Thoracic aorta (tissue), 2 donors: ENCODE results near the gene MID1. TPM values are rescaled to one million over a fixed set of nuclear protein-coding genes. Genes with fewer than 3 reads are reported as not detected.
"Not testable (repeated sequence)": the region's sequence is repeated elsewhere in the genome, so short reads cannot be mapped to it uniquely, and the experiment has no call there.

Experiments used
- ATAC-seq: fragments of 150-250 bp; one replicate; pipeline ENCODE4 v1.8.0; 2017; ENCODE audit warnings: low read depth; ENCODE audit not compliant: insufficient number of reproducible peaks, low FRiP score
- DNase-seq: peaks from one replicate; pipeline ENCODE4 v3.0.0-alpha.2; 2020; ENCODE audit warnings: low spot score
- H3K27ac ChIP-seq, 2 donors: fragments of 200-600 bp; sonication (generic); 1 replicate in 1 of 2; 2 replicates in 1 of 2; pipeline ENCODE4 v1.5.1; 2016; ENCODE audit warnings: mild to moderate bottlenecking in 2 of 2, moderate library complexity in 2 of 2
- H3K27me3 ChIP-seq: fragments of 200-600 bp; sonication (generic); replicated peaks from 2 replicates; pipeline ENCODE4 v1.6.0; 2016; ENCODE audit warnings: mild to moderate bottlenecking; ENCODE audit not compliant: insufficient read depth
- H3K36me3 ChIP-seq: fragments of 200-600 bp; sonication (generic); one replicate; pipeline ENCODE4 v1.5.1; 2016
- H3K4me1 ChIP-seq, 2 donors: fragments of 200-600 bp; sonication (generic); 1 replicate in 1 of 2; 2 replicates in 1 of 2; pipeline versions ENCODE4 v1.5.1 to v1.6.0; 2016; ENCODE audit warnings: low read depth in 2 of 2, mild to moderate bottlenecking in 1 of 2; ENCODE audit not compliant: control insufficient read depth in 1 of 2
- H3K4me3 ChIP-seq: fragments of 200-600 bp; sonication (generic); 2 replicates; pipeline ENCODE4 v1.5.1; 2016; ENCODE audit warnings: mild to moderate bottlenecking
- H3K9me3 ChIP-seq: fragments of 200-600 bp; sonication (generic); 2 replicates; pipeline ENCODE4 v1.5.1; 2016
- CTCF ChIP-seq: fragments of 200-600 bp; sonication (generic); IDR thresholded peaks from one replicate; pipeline ENCODE4 v1.5.1; 2019; ENCODE audit warnings: antibody characterized with exemption
- total RNA-seq, 2 donors: library from RNA; depleted of rRNA; stranded (reverse); fragments of >200 nt; gene quantifications; one replicate each; pipeline versions ENCODE4 v1.1.0 to v1.2.3, GENCODE V29; 2016

The MID1 gene
- total RNA-seq, 2 donors from 2014 or later = 37.0 to 37.7 TPM

- no peaks in the 10 kb centered on the region for H3K27me3 ChIP-seq
- no peak overlapping the region for H3K4me3 ChIP-seq
- no peaks in the 10 kb centered on the region for H3K9me3 ChIP-seq
- DNase-seq (no peak), ATAC-seq (no peak)
- H3K4me1 ChIP-seq = no peaks in the 10 kb centered on the region
- H3K27ac ChIP-seq = no peak overlapping the region
- H3K36me3 ChIP-seq = no peaks in the 10 kb centered on the region
- TF ChIP-seq CTCF = no peak
These were observed 31.3 kb downstream of the MID1 start for GRCh38 chrX:10589098-10589497.

- not testable (repeated sequence) for H3K27me3 ChIP-seq, ATAC-seq, H3K36me3 ChIP-seq
These were observed 35.5 kb downstream of the MID1 start for GRCh38 chrX:10584882-10585281.

GRCh38 chrX:10582945-10583344 lies 37.4 kb downstream of the MID1 start:
- Histone ChIP-seq H3K9me3 (no peaks in the 10 kb centered on the region), H3K27ac (no peak overlapping the region), H3K4me3 (no peak overlapping the region), H3K36me3 (no peaks in the 10 kb centered on the region), H3K27me3 (no peaks in the 10 kb centered on the region), H3K4me1 (peaks cover 0 to 13% of the 10 kb centered on the region in 2 donors)
- ATAC-seq = no peak
- no peak for DNase-seq
- no peak for TF ChIP-seq CTCF

More at GRCh38 chrX:10584882-10585281, 35.5 kb downstream of the MID1 start:
- H3K4me3 ChIP-seq, H3K9me3 ChIP-seq, H3K4me1 ChIP-seq, H3K27ac ChIP-seq, DNase-seq: not testable (repeated sequence)

- no peak for TF ChIP-seq CTCF
- H3K36me3 ChIP-seq = no peaks in the 10 kb centered on the region
- H3K4me3 ChIP-seq = no peak overlapping the region
- H3K9me3 ChIP-seq = no peaks in the 10 kb centered on the region
- peaks cover 0 to 15% of the 10 kb centered on the region in 2 donors for H3K4me1 ChIP-seq
- ATAC-seq = no peak
- no peak for DNase-seq
- H3K27me3 ChIP-seq = no peaks in the 10 kb centered on the region
- H3K27ac ChIP-seq = peak overlapping the region in 1 of 2 donors; percentile 17
These were observed 38.1 kb downstream of the MID1 start for GRCh38 chrX:10582215-10582733.

GRCh38 chrX:10579112-10580011 lies 41.0 kb downstream of the MID1 start:
- no peak for TF ChIP-seq CTCF
- H3K27ac ChIP-seq = no peak overlapping the region
- H3K36me3 ChIP-seq = no peaks in the 10 kb centered on the region
- ATAC-seq (no peak), DNase-seq (no peak)
- H3K4me3 ChIP-seq = peak overlapping the region; percentile 47
- H3K4me1 ChIP-seq = peaks cover 0 to 21% of the 10 kb centered on the region in 2 donors
- no peaks in the 10 kb centered on the region for H3K9me3 ChIP-seq
- H3K27me3 ChIP-seq = no peaks in the 10 kb centered on the region
